ENCODE results near the gene RPTOR. TPM values are rescaled to one million over a fixed set of nuclear protein-coding genes. Genes with fewer than 3 reads are reported as not detected.

RPTOR gene

Small RNA genes within 50 kb of the gene (small RNA-seq; reads per million reads assigned to genes)
- gene AC120024.2 (ENCODE audit: insufficient read depth) (not detected), gene AC120024.3 (ENCODE audit: insufficient read depth) (not detected)

All from mesendoderm (in vitro differentiated cells).